SK-N-SH treated with all-trans-retinoic acid at 6 μM for 48 hours (cell line): ENCODE results near the gene RPS6KB2.

Experiments
- ATAC-seq: fragments of 200-7000 bp; cut with Tn5 transposase; 3 replicates; pipeline ENCODE4 v1.9.1; 2020; ENCODE audit warnings: mild to moderate bottlenecking, moderate library complexity
- BACH2 ChIP-seq: fragments of 250-450 bp; sonication (Bioruptor Pico); IDR thresholded peaks from 2 replicates; pipeline ENCODE4 v1.9.0; 2021; ENCODE audit warnings: mild to moderate bottlenecking, borderline replicate concordance
- CSRNP3 ChIP-seq: fragments of 250-450 bp; sonication (Bioruptor Pico); IDR thresholded peaks from 2 replicates; pipeline ENCODE4 v1.5.1; 2021; ENCODE audit warnings: mild to moderate bottlenecking, moderate library complexity
- ESRRG ChIP-seq: fragments of 250-450 bp; sonication (Bioruptor Pico); IDR thresholded peaks from 2 replicates; pipeline ENCODE4 v1.6.1; 2021; ENCODE audit warnings: mild to moderate bottlenecking
- GLIS3 ChIP-seq: fragments of 250-450 bp; sonication (Bioruptor Pico); IDR thresholded peaks from 2 replicates; pipeline ENCODE4 v1.5.0; 2020; ENCODE audit warnings: mild to moderate bottlenecking, moderate library complexity
- ISL1 ChIP-seq: fragments of 250-450 bp; sonication (Bioruptor Pico); IDR thresholded peaks from 2 replicates; pipeline ENCODE4 v2.1.2; 2022; ENCODE audit warnings: mild to moderate bottlenecking, moderate library complexity
- OSR1 ChIP-seq: fragments of 250-450 bp; sonication (Bioruptor Pico); IDR thresholded peaks from 2 replicates; pipeline ENCODE4 v1.8.0; 2022; ENCODE audit warnings: moderate library complexity, mild to moderate bottlenecking, inconsistent platforms
- PATZ1 ChIP-seq: fragments of 250-450 bp; sonication (Bioruptor Pico); IDR thresholded peaks from 2 replicates; pipeline ENCODE4 v1.8.0; 2020; ENCODE audit warnings: mild to moderate bottlenecking, moderate library complexity, borderline replicate concordance
- RARB ChIP-seq: fragments of 250-450 bp; sonication (Bioruptor Pico); IDR thresholded peaks from 2 replicates; pipeline ENCODE4 v1.8.0; 2021; ENCODE audit warnings: mild to moderate bottlenecking, moderate library complexity
- TCF4 ChIP-seq: fragments of 250-450 bp; sonication (Bioruptor Pico); IDR thresholded peaks from 2 replicates; pipeline ENCODE4 v1.8.0; 2021; ENCODE audit warnings: mild to moderate bottlenecking, moderate library complexity, borderline replicate concordance
- TOX ChIP-seq: fragments of 250-450 bp; sonication (Bioruptor Pico); IDR thresholded peaks from 2 replicates; pipeline ENCODE4 v1.8.0; 2021; ENCODE audit warnings: mild to moderate bottlenecking, moderate library complexity, borderline replicate concordance
- TSHZ2 ChIP-seq: fragments of 250-450 bp; sonication (Bioruptor Pico); IDR thresholded peaks from 2 replicates; pipeline ENCODE4 v1.5.0; 2020; ENCODE audit warnings: mild to moderate bottlenecking, moderate library complexity
- ZC3H10 ChIP-seq: fragments of 250-450 bp; sonication (Bioruptor Pico); IDR thresholded peaks from 2 replicates; pipeline ENCODE4 v1.5.1; 2021; ENCODE audit warnings: mild to moderate bottlenecking, moderate library complexity
- ZFP3 ChIP-seq: fragments of 250-450 bp; sonication (Bioruptor Pico); IDR thresholded peaks from 2 replicates; pipeline ENCODE4 v1.5.0; 2020; ENCODE audit warnings: mild to moderate bottlenecking, moderate library complexity
- ZFP30 ChIP-seq: fragments of 450-650 bp; formaldehyde crosslinking; IDR thresholded peaks from 2 replicates; pipeline ENCODE4 v1.5.0; 2022; ENCODE audit warnings: mild to moderate bottlenecking, moderate library complexity
- ZNF565 ChIP-seq: fragments of 450-650 bp; formaldehyde crosslinking; conservative IDR thresholded peaks from 2 replicates; pipeline ENCODE4 v1.5.0; 2020; ENCODE audit warnings: low read depth, mild to moderate bottlenecking, moderate library complexity
- ZNF70 ChIP-seq: fragments of 450-650 bp; formaldehyde crosslinking; IDR thresholded peaks from 2 replicates; pipeline ENCODE4 v1.5.0; 2020; ENCODE audit warnings: mild to moderate bottlenecking, moderate library complexity
- ZNF8 ChIP-seq: fragments of 450-650 bp; formaldehyde crosslinking; IDR thresholded peaks from 2 replicates; pipeline ENCODE4 v1.5.0; 2020; ENCODE audit warnings: mild to moderate bottlenecking, moderate library complexity
- TF ChIP-seq, protein P1 (sequence below): fragments of 250-450 bp; sonication (Bioruptor Pico); IDR thresholded peaks from 2 replicates; pipeline ENCODE4 v1.8.0; 2021; ENCODE audit warnings: low read depth, mild to moderate bottlenecking, moderate library complexity, borderline replicate concordance
- TF ChIP-seq, protein P2 (sequence below): fragments of 250-450 bp; sonication (Bioruptor Pico); IDR thresholded peaks from 2 replicates; pipeline ENCODE4 v1.5.1; 2020; ENCODE audit warnings: low read depth, mild to moderate bottlenecking, moderate library complexity

RPS6KB2 gene

GRCh38 chr11:67407688-67408163, 20.6 kb upstream of the RPS6KB2 start:
- no peak for ATAC-seq
- TF ChIP-seq TCF4 (CRISPR knock-in tag): no peak
- no peak for TF ChIP-seq TSHZ2 (CRISPR knock-in tag)
- TF ChIP-seq ISL1 (CRISPR knock-in tag): no peak
- no peak for TF ChIP-seq PATZ1 (CRISPR knock-in tag)
- TF ChIP-seq OSR1 (CRISPR knock-in tag): no peak
- no peak for TF ChIP-seq ESRRG (CRISPR knock-in tag)
- no peak for TF ChIP-seq RARB (CRISPR knock-in tag)
- TF ChIP-seq ZNF8 (CRISPR knock-in tag): no peak
- TF ChIP-seq ZNF70 (CRISPR knock-in tag): no peak
- TF ChIP-seq ZNF565 (CRISPR knock-in tag): no peak
- TF ChIP-seq CSRNP3 (CRISPR knock-in tag): no peak
- no peak for TF ChIP-seq ZFP30 (CRISPR knock-in tag)
- TF ChIP-seq, protein P1, sequence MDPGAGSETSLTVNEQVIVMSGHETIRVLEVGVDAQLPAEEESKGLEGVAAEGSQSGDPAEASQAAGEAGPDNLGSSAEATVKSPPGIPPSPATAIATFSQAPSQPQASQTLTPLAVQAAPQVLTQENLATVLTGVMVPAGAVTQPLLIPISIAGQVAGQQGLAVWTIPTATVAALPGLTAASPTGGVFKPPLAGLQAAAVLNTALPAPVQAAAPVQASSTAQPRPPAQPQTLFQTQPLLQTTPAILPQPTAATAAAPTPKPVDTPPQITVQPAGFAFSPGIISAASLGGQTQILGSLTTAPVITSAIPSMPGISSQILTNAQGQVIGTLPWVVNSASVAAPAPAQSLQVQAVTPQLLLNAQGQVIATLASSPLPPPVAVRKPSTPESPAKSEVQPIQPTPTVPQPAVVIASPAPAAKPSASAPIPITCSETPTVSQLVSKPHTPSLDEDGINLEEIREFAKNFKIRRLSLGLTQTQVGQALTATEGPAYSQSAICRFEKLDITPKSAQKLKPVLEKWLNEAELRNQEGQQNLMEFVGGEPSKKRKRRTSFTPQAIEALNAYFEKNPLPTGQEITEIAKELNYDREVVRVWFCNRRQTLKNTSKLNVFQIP (CRISPR knock-in tag): no peak
- TF ChIP-seq TOX: no peak
- TF ChIP-seq, all 23 proteins: peak for 0

DNA sequence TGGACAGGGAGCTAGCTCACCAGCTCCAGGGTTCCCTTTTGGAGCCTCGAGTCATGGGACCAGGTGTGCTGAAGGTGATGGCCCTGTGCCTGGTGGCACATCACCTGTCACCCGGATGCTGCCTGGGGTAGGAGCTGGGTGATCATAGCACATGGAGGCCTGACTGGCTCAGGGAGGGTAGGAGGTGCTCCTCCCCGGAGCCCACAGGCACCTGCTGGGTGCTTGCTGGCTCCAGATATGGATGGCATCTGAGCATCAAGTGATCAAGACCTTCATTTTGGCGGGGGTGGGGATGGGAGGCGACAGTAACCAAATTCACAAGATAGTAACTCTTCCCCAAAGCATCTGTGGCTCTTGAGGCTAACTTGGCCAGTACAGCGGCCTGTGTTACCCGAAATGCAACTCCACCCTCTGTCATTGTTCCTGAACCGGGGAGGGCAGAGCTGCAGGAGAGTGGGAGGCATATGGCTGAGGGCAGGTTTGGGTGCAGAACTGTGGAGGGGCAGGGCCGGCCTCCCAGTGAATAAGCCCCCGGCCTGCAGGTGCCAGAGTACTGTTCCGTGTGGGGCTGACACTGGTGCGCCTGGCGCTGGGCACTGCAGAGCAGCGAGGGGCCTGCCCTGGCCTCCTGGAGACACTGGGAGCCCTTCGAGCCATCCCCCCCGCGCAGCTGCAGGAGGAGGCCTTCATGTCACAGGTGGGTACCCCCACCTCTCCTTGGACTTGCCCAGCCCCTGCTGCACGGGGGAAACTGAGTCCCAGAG, 19.7 kb upstream of the RPS6KB2 start:
- ATAC-seq: no peak
- TF ChIP-seq ZNF8 (CRISPR knock-in tag): no peak
- TF ChIP-seq OSR1 (CRISPR knock-in tag): no peak
- no peak for TF ChIP-seq ZC3H10 (CRISPR knock-in tag)
- no peak for TF ChIP-seq TSHZ2 (CRISPR knock-in tag)
- TF ChIP-seq, protein P2, sequence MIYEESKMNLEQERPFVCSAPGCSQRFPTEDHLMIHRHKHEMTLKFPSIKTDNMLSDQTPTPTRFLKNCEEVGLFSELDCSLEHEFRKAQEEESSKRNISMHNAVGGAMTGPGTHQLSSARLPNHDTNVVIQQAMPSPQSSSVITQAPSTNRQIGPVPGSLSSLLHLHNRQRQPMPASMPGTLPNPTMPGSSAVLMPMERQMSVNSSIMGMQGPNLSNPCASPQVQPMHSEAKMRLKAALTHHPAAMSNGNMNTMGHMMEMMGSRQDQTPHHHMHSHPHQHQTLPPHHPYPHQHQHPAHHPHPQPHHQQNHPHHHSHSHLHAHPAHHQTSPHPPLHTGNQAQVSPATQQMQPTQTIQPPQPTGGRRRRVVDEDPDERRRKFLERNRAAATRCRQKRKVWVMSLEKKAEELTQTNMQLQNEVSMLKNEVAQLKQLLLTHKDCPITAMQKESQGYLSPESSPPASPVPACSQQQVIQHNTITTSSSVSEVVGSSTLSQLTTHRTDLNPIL (CRISPR knock-in tag): no peak
- TF ChIP-seq GLIS3 (CRISPR knock-in tag): no peak
- TF ChIP-seq ZNF565 (CRISPR knock-in tag): no peak
- no peak for TF ChIP-seq ZFP30 (CRISPR knock-in tag)
- no peak for TF ChIP-seq ZFP3
- TF ChIP-seq ISL1 (CRISPR knock-in tag): no peak
- no peak for TF ChIP-seq BACH2 (CRISPR knock-in tag)
- TF ChIP-seq ESRRG (CRISPR knock-in tag): no peak
- TF ChIP-seq, all 23 proteins: peak for 0
